Jurkat, Clone E6-1 (cell line): Measurements from ENCODE around the gene DCLK2.
"Not testable (repeated sequence)": the region's sequence is repeated elsewhere in the genome, so short reads cannot be mapped to it uniquely, and the experiment has no call there.

Experiments used
- DNase-seq: peaks from one replicate; pipeline ENCODE4 v3.0.0-alpha.2; 2011; ENCODE audit warnings: low read depth, low spot score
- H3K4me3 ChIP-seq: 2 replicates; pipeline ENCODE4 v1.5.1; 2011; ENCODE audit warnings: mild to moderate bottlenecking, low read length, control low read depth, moderate library complexity

The DCLK2 gene

GRCh38 chr4:150139297-150139865 is 61.1 kb downstream of the DCLK2 start:
- DNase-seq = no peak
- no peak overlapping the region for H3K4me3 ChIP-seq

- DNase-seq = no peak
- no peak overlapping the region for H3K4me3 ChIP-seq
Observed at GRCh38 chr4:150140774-150141400, 62.6 kb downstream of the DCLK2 start.

GRCh38 chr4:150141756-150142155 is 63.5 kb downstream of the DCLK2 start:
- H3K4me3 ChIP-seq = no peak overlapping the region

GRCh38 chr4:150142831-150143230 is 64.6 kb downstream of the DCLK2 start:
- DNase-seq = no peak
- H3K4me3 ChIP-seq = no peak overlapping the region

More at GRCh38 chr4:150141756-150142155, 63.5 kb downstream of the DCLK2 start:
- DNase-seq = no peak

GRCh38 chr4:150145090-150145945 is 67.1 kb downstream of the DCLK2 start:
- no peak overlapping the region for H3K4me3 ChIP-seq
- no peak for DNase-seq

- no peak for DNase-seq
- H3K4me3 ChIP-seq = no peak overlapping the region
Observed at GRCh38 chr4:150145946-150146340, 67.7 kb downstream of the DCLK2 start.

- no peak for DNase-seq
- no peak overlapping the region for H3K4me3 ChIP-seq
Observed at GRCh38 chr4:150149381-150149780, 71.1 kb downstream of the DCLK2 start.

GRCh38 chr4:150150629-150151062 is 72.4 kb downstream of the DCLK2 start:
- DNase-seq = no peak

GRCh38 chr4:150152766-150153165 is 74.5 kb downstream of the DCLK2 start:
- no peak overlapping the region for H3K4me3 ChIP-seq
- no peak for DNase-seq

More at GRCh38 chr4:150150629-150151062, 72.4 kb downstream of the DCLK2 start:
- no peak overlapping the region for H3K4me3 ChIP-seq

- no peak overlapping the region for H3K4me3 ChIP-seq
- no peak for DNase-seq
Observed at GRCh38 chr4:150155391-150155790, 77.1 kb downstream of the DCLK2 start.

GRCh38 chr4:150156543-150156942 is 78.3 kb downstream of the DCLK2 start:
- no peak for DNase-seq
- no peak overlapping the region for H3K4me3 ChIP-seq

- DNase-seq = no peak
- no peak overlapping the region for H3K4me3 ChIP-seq
Observed at GRCh38 chr4:150158041-150158440, 79.8 kb downstream of the DCLK2 start.

- DNase-seq = no peak
- no peak overlapping the region for H3K4me3 ChIP-seq
Observed at GRCh38 chr4:150160473-150160872, 82.2 kb downstream of the DCLK2 start.

- H3K4me3 ChIP-seq = no peak overlapping the region
- no peak for DNase-seq
Observed at GRCh38 chr4:150161109-150161508, 82.9 kb downstream of the DCLK2 start.

GRCh38 chr4:150162020-150162419 is 83.8 kb downstream of the DCLK2 start:
- DNase-seq, H3K4me3 ChIP-seq: not testable (repeated sequence)

- DNase-seq = no peak
- no peak overlapping the region for H3K4me3 ChIP-seq
Observed at GRCh38 chr4:150164055-150164454, 85.8 kb downstream of the DCLK2 start.

- no peak for DNase-seq
- no peak overlapping the region for H3K4me3 ChIP-seq
Observed at GRCh38 chr4:150164956-150165629, 86.8 kb downstream of the DCLK2 start.

GRCh38 chr4:150167054-150167453 is 88.8 kb downstream of the DCLK2 start:
- no peak for DNase-seq
- H3K4me3 ChIP-seq = no peak overlapping the region

- DNase-seq = no peak
- no peak overlapping the region for H3K4me3 ChIP-seq
Observed at GRCh38 chr4:150173432-150173861, 95.2 kb downstream of the DCLK2 start.

- no peak overlapping the region for H3K4me3 ChIP-seq
- no peak for DNase-seq
Observed at GRCh38 chr4:150173982-150174398, 95.7 kb downstream of the DCLK2 start.
